HCT116 (cell line): ENCODE data around the gene SDC1. TPM values are rescaled to one million over a fixed set of nuclear protein-coding genes. Genes with fewer than 3 reads are reported as not detected.

Experiments used
- ATAC-seq: fragments of 200-7000 bp; cut with Tn5 transposase; 2 replicates; pipeline ENCODE4 v1.9.1; 2020; ENCODE audit warnings: mild to moderate bottlenecking, moderate library complexity
- BruUV-seq: library from RNA; stranded (reverse); fragments of 400-500 nt; replicated peaks from 2 replicates; lab custom pipeline; 2021; lab: Mats Ljungman, UMichigan
- CTCF ChIA-PET: fragments of 300-600 bp; sonication (Branson Sonifier 250); formaldehyde crosslinking; loops from one replicate; lab custom pipeline; 2021; ENCODE audit warnings: antibody characterized with exemption; lab: Charles Lee
- POLR2A ChIA-PET: fragments of 300-600, 350-600 bp; sonication (Branson Sonifier 250); formaldehyde crosslinking; loops from one replicate; lab custom pipeline; 2021; ENCODE audit warnings: antibody characterized with exemption; lab: Charles Lee
- RAD21 ChIA-PET, 2 experiments: fragments of 300-600 bp; sonication (Branson Sonifier 250); formaldehyde crosslinking; loops; one replicate each; lab custom pipeline; 2023; ENCODE audit warnings: low total read pairs in 2 of 2; ENCODE audit not compliant: uncharacterized antibody in 2 of 2, unreplicated experiment in 2 of 2, low non-redundant PET in 1 of 2; lab: Charles Lee
- DNase-seq: peaks from one replicate; pipeline ENCODE4 v3.0.0-alpha.2; 2010; ENCODE audit warnings: low read depth, low spot score
- H2AFZ ChIP-seq: fragments of 200-600 bp; shearing (Covaris generic), sonication (generic); 2 replicates; pipeline ENCODE4 v1.6.1; 2017; ENCODE audit warnings: low read depth, mixed run types, mixed read lengths, antibody characterized with exemption, low read length; ENCODE audit not compliant: poor library complexity, severe bottlenecking
- H3K27ac ChIP-seq: 2 replicates; pipeline ENCODE4 v1.5.1; 2012; ENCODE audit warnings: low read depth, low read length
- H3K27me3 ChIP-seq: fragments of 200-600 bp; sonication (generic); 2 replicates; pipeline ENCODE4 v1.6.1; 2016; ENCODE audit warnings: mixed run types, low read length, mixed read lengths; ENCODE audit not compliant: insufficient read depth
- H3K36me3 ChIP-seq, 2 experiments: fragments of 200-500 bp in 1 of 2; fragments of 200-600 bp in 1 of 2; sonication (Bioruptor generic) in 1 of 2; sonication (generic) in 1 of 2; 2 replicates each; pipeline versions ENCODE4 v1.5.1 to v1.6.1; 2014 to 2016; ENCODE audit warnings: low read length in 2 of 2, inconsistent platforms in 1 of 2, mixed read lengths in 1 of 2, mixed run types in 1 of 2; ENCODE audit not compliant: insufficient read depth in 2 of 2, control insufficient read depth in 1 of 2
- H3K4me1 ChIP-seq, 2 experiments: fragments of 200-600 bp in 1 of 2; sonication (generic) in 1 of 2; 2 replicates each; pipeline versions ENCODE4 v1.5.1 to v1.6.1; 2012 to 2017; ENCODE audit warnings: low read length in 2 of 2, inconsistent platforms in 1 of 2, mild to moderate bottlenecking in 1 of 2, mixed read lengths in 1 of 2, mixed run types in 1 of 2, moderate library complexity in 1 of 2; ENCODE audit not compliant: insufficient read depth in 2 of 2, control insufficient read depth in 1 of 2
- H3K4me2 ChIP-seq: fragments of 200-600 bp; sonication (generic); 2 replicates; pipeline ENCODE4 v1.6.1; 2017; ENCODE audit warnings: mixed run types, low read length, mixed read lengths
- H3K4me3 ChIP-seq, 2 experiments: fragments of 200-600 bp in 1 of 2; sonication (generic) in 1 of 2; replicated peaks in 1 of 2; 2 replicates each; pipeline ENCODE4 v1.5.1; 2011 to 2016; ENCODE audit warnings: low read length in 2 of 2, control low read depth in 1 of 2, low read depth in 1 of 2, mild to moderate bottlenecking in 1 of 2, mixed read lengths in 1 of 2, mixed run types in 1 of 2
- H3K79me2 ChIP-seq: fragments of 200-600 bp; sonication (generic); 2 replicates; pipeline ENCODE4 v1.6.1; 2017; ENCODE audit warnings: mild to moderate bottlenecking, mixed run types, low read length, moderate library complexity, mixed read lengths; ENCODE audit not compliant: insufficient read depth
- H3K9ac ChIP-seq: fragments of 200-600 bp; sonication (generic); 2 replicates; pipeline ENCODE4 v1.6.1; 2016; ENCODE audit warnings: low read length, mixed read lengths
- H3K9me2 ChIP-seq: fragments of 200-600 bp; sonication (generic), shearing (Covaris generic); 2 replicates; pipeline ENCODE4 v1.6.1; 2017; ENCODE audit warnings: mixed run types, mild to moderate bottlenecking, moderate library complexity; ENCODE audit not compliant: insufficient read depth
- H3K9me3 ChIP-seq, 2 experiments: fragments of 200-500 bp in 1 of 2; fragments of 200-600 bp in 1 of 2; sonication (Bioruptor generic) in 1 of 2; sonication (generic) in 1 of 2; 2 replicates each; pipeline ENCODE4 v1.6.1; 2014 to 2017; ENCODE audit warnings: low read length in 2 of 2, mixed read lengths in 2 of 2, inconsistent platforms in 1 of 2, low read depth in 1 of 2, mild to moderate bottlenecking in 1 of 2, mixed run types in 1 of 2, moderate library complexity in 1 of 2; ENCODE audit not compliant: control insufficient read depth in 1 of 2, insufficient read depth in 1 of 2
- H4K20me1 ChIP-seq: fragments of 200-600 bp; sonication (generic), shearing (Covaris generic); 2 replicates; pipeline ENCODE4 v1.6.1; 2017; ENCODE audit warnings: mixed run types, mild to moderate bottlenecking, moderate library complexity; ENCODE audit not compliant: insufficient read depth
- intact Hi-C: fragments of 100-400 bp; cut with micrococcal nuclease; formaldehyde crosslinking; loops from 2 replicates; pipeline ENCODE4 v1.10.0; 2022
- total RNA-seq: library from RNA; stranded (reverse); gene quantifications from one replicate; pipeline ENCODE4 v1.2.1, GENCODE V29; 2021; ENCODE audit not compliant: unreplicated experiment
- TF ChIP-seq, protein P1 (sequence below): IDR thresholded peaks from 2 replicates; pipeline ENCODE4 v1.6.1; 2012
- TF ChIP-seq, protein P2 (sequence below), 3 experiments: fragments of 200-600 bp in 1 of 3; sonication (generic) in 1 of 3; IDR thresholded peaks in 2 of 3; conservative IDR thresholded peaks in 1 of 3; 2 replicates each; pipeline ENCODE4 v1.5.1; 2012 to 2017; ENCODE audit warnings: low read depth in 2 of 3, low read length in 2 of 3, antibody characterized with exemption in 1 of 3, borderline replicate concordance in 1 of 3, control low read depth in 1 of 3, mild to moderate bottlenecking in 1 of 3, mixed read lengths in 1 of 3, mixed run types in 1 of 3, moderate library complexity in 1 of 3; ENCODE audit not compliant: insufficient read depth in 1 of 3

SDC1 gene
- total RNA-seq, 1 experiment from 2014 or later, result 32.0 TPM

GRCh38 chr2:20225294-20226151 is 593 bp upstream of the SDC1 start:
- peak overlapping the region; percentile 93 for H3K4me2 ChIP-seq
- H3K36me3 ChIP-seq, result no peaks in the 10 kb centered on the region
- no peaks in the 10 kb centered on the region for H4K20me1 ChIP-seq
- peak overlapping the region; percentile 93 for H2AFZ ChIP-seq
- RAD21 ChIA-PET, result interaction anchor here in 1 of 2 experiments (0.7 kb wide), 1 partner anchor 386 kb away, joined by 3 read pairs; no protein-coding TSS in a partner anchor
- H3K9ac ChIP-seq, result peak overlapping the region; percentile 75
- no TSS peak for BruUV-seq
- peaks cover 21 to 53% of the 10 kb centered on the region in 2 experiments for H3K4me1 ChIP-seq
- CTCF ChIA-PET, result interaction anchor here (1.0 to 2.4 kb wide), 11 partner anchors 10 to 292 kb away, joined by 3 to 26 read pairs (median 4); no protein-coding TSS in a partner anchor
- no peaks in the 10 kb centered on the region for H3K9me2 ChIP-seq
- H3K4me3 ChIP-seq, result peak overlapping the region; percentile 67 to 69
- POLR2A ChIA-PET, result interaction anchor here (0.7 to 1.0 kb wide), 2 partner anchors 33 to 90 kb away, joined by 4 to 5 read pairs; no protein-coding TSS in a partner anchor
- peak; percentile 76 for ATAC-seq
- no peaks in the 10 kb centered on the region for H3K9me3 ChIP-seq
- H3K27ac ChIP-seq, result peak overlapping the region; percentile 59
- intact Hi-C loops, result loop anchor here (5.0 kb wide), 1 partner anchor 67 kb away; no protein-coding TSS in a partner anchor
- DNase-seq, result peak; percentile 42
- TF ChIP-seq, protein P1, sequence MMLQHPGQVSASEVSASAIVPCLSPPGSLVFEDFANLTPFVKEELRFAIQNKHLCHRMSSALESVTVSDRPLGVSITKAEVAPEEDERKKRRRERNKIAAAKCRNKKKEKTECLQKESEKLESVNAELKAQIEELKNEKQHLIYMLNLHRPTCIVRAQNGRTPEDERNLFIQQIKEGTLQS, result no peak
- TF ChIP-seq, protein P2, sequence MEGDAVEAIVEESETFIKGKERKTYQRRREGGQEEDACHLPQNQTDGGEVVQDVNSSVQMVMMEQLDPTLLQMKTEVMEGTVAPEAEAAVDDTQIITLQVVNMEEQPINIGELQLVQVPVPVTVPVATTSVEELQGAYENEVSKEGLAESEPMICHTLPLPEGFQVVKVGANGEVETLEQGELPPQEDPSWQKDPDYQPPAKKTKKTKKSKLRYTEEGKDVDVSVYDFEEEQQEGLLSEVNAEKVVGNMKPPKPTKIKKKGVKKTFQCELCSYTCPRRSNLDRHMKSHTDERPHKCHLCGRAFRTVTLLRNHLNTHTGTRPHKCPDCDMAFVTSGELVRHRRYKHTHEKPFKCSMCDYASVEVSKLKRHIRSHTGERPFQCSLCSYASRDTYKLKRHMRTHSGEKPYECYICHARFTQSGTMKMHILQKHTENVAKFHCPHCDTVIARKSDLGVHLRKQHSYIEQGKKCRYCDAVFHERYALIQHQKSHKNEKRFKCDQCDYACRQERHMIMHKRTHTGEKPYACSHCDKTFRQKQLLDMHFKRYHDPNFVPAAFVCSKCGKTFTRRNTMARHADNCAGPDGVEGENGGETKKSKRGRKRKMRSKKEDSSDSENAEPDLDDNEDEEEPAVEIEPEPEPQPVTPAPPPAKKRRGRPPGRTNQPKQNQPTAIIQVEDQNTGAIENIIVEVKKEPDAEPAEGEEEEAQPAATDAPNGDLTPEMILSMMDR (IDR thresholded peaks at IDR 0.05 in 2 of 3, conservative IDR thresholded peaks at IDR 0.05 in 1 of 3; ENCODE audit: borderline replicate concordance in 1 of 3, insufficient read depth in 1 of 3, low read depth in 2 of 3, low read length in 2 of 3), result peak in 2 of 3 experiments; percentile 55; a peak in 4 of 6 replicates
- peaks cover 17% of the 10 kb centered on the region for H3K79me2 ChIP-seq
- no peaks in the 10 kb centered on the region for H3K27me3 ChIP-seq
